Gastrocnemius medialis (tissue), 4 donors: ENCODE data around the gene PDSS1. TPM values are rescaled to one million over a fixed set of nuclear protein-coding genes. Genes with fewer than 3 reads are reported as not detected.

Source experiments
- ATAC-seq, 2 donors: fragments of 150-250 bp; one replicate each; pipeline ENCODE4 v1.9.1; 2016
- DNase-seq, 2 donors: peaks; one replicate each; pipeline ENCODE4 v3.0.0-alpha.2; 2019
- H3K27ac ChIP-seq, 4 donors: fragments of 200-600 bp; sonication (generic); 1 replicate in 1 of 4; 2 replicates in 3 of 4; pipeline ENCODE4 v1.5.1; 2016 to 2018; ENCODE audit warnings: mild to moderate bottlenecking in 2 of 4, moderate library complexity in 1 of 4
- H3K27me3 ChIP-seq, 3 donors: fragments of 200-600 bp; sonication (generic) in 2 of 3; 1 replicate in 1 of 3; 2 replicates in 2 of 3; pipeline versions ENCODE4 v1.5.1 to v1.6.0; 2016 to 2019; ENCODE audit warnings: mild to moderate bottlenecking in 1 of 3, moderate library complexity in 1 of 3
- H3K36me3 ChIP-seq, 2 donors: fragments of 200-600 bp; sonication (generic) in 1 of 2; one replicate each; pipeline ENCODE4 v1.5.1; 2017 to 2018
- H3K4me1 ChIP-seq, 2 donors: fragments of 200-600 bp; sonication (generic) in 1 of 2; one replicate each; pipeline ENCODE4 v1.5.1; 2016 to 2017; ENCODE audit warnings: mild to moderate bottlenecking in 2 of 2
- H3K4me3 ChIP-seq, 4 donors: fragments of 200-600 bp; sonication (generic) in 3 of 4; 1 replicate in 1 of 4; 2 replicates in 3 of 4; pipeline ENCODE4 v1.5.1; 2016 to 2019; ENCODE audit warnings: mild to moderate bottlenecking in 2 of 4
- H3K9me3 ChIP-seq, 3 donors: fragments of 200-600 bp; sonication (generic) in 2 of 3; 1 replicate in 1 of 3; 2 replicates in 2 of 3; pipeline ENCODE4 v1.5.1; 2016 to 2019
- POLR2A ChIP-seq, 2 donors: fragments of 450-650 bp; IDR thresholded peaks; one replicate each; pipeline ENCODE4 v1.6.1; 2017; ENCODE audit warnings: antibody characterized with exemption in 2 of 2, mild to moderate bottlenecking in 2 of 2, moderate library complexity in 2 of 2
- in situ Hi-C, 4 donors: fragments of 200-750 bp; cut with MboI; loops; one replicate each; pipeline versions ENCODE4 v1.15.0 to v1.8.0; 2017; ENCODE audit warnings: low sequenced_read_pairs in 4 of 4
- intact Hi-C: fragments of 100-400 bp; cut with DNase I; formaldehyde crosslinking; loops from one replicate; pipeline ENCODE4 v1.15.1; 2023; ENCODE audit warnings: low total_unique reads
- total RNA-seq, 4 donors: library from RNA; depleted of rRNA; stranded (reverse); fragments of >200 nt; gene quantifications; one replicate each; pipeline versions ENCODE4 v1.1.0 to v1.2.3, GENCODE V29; 2016
- TF ChIP-seq, protein P1 (sequence below), 5 experiments: fragments of 450-650 bp in 3 of 5; fragments of 200-600 bp in 2 of 5; sonication (generic) in 2 of 5; IDR thresholded peaks in 4 of 5; conservative IDR thresholded peaks in 1 of 5; 1 replicate in 4 of 5; 2 replicates in 1 of 5; pipeline ENCODE4 v1.5.1; 2016 to 2019; ENCODE audit warnings: antibody characterized with exemption in 5 of 5, mild to moderate bottlenecking in 3 of 5, moderate library complexity in 3 of 5

PDSS1 gene
- total RNA-seq, 4 donors from 2014 or later = 5.3 to 13.2 (median 8.2) TPM

DNA sequence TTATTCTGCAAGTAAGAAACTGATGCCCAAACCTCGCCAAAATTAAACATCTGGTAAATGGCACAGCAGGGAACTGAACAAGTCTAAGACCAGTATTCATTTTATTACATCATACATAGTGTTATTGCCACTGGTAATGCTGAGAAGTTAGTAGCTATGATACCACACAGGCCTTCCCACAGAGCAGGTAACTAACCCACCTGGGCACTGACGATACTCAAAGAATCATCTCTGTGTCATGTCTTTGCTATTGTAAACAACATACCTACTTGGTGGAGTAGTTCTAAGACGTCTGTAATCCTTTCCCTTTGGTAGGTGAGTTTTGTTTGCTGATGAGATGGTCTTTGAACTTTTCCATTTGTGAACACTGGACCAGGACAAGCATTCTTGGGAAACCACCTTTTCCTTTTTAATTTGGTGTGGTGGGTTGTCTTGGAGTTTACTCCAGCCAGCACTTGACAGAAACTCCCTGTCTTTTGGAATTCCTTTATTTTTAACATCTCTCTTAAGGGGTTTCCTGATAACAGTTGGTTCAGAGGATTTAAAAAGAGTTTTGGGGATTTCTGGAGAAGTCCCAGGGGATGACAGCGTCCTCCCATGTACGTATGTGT is 40.9 kb downstream of the PDSS1 start:
- intact Hi-C loops = no loop called here
- Histone ChIP-seq H3K4me1 (no peaks in the 10 kb centered on the region), H3K4me3 (no peak overlapping the region), H3K27me3 (no peaks in the 10 kb centered on the region), H3K27ac (no peak overlapping the region), H3K36me3 (peaks cover 0 to 54% of the 10 kb centered on the region in 2 donors), H3K9me3 (no peaks in the 10 kb centered on the region)
- DNase-seq = no peak
- ATAC-seq = no peak
- in situ Hi-C loops = no loop called here
- no peak for TF ChIP-seq POLR2A (IDR thresholded peaks at IDR 0.05)
- TF ChIP-seq, protein P1, sequence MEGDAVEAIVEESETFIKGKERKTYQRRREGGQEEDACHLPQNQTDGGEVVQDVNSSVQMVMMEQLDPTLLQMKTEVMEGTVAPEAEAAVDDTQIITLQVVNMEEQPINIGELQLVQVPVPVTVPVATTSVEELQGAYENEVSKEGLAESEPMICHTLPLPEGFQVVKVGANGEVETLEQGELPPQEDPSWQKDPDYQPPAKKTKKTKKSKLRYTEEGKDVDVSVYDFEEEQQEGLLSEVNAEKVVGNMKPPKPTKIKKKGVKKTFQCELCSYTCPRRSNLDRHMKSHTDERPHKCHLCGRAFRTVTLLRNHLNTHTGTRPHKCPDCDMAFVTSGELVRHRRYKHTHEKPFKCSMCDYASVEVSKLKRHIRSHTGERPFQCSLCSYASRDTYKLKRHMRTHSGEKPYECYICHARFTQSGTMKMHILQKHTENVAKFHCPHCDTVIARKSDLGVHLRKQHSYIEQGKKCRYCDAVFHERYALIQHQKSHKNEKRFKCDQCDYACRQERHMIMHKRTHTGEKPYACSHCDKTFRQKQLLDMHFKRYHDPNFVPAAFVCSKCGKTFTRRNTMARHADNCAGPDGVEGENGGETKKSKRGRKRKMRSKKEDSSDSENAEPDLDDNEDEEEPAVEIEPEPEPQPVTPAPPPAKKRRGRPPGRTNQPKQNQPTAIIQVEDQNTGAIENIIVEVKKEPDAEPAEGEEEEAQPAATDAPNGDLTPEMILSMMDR (IDR thresholded peaks at IDR 0.05 in 4 of 5, conservative IDR thresholded peaks at IDR 0.05 in 1 of 5) = no peak

DNA sequence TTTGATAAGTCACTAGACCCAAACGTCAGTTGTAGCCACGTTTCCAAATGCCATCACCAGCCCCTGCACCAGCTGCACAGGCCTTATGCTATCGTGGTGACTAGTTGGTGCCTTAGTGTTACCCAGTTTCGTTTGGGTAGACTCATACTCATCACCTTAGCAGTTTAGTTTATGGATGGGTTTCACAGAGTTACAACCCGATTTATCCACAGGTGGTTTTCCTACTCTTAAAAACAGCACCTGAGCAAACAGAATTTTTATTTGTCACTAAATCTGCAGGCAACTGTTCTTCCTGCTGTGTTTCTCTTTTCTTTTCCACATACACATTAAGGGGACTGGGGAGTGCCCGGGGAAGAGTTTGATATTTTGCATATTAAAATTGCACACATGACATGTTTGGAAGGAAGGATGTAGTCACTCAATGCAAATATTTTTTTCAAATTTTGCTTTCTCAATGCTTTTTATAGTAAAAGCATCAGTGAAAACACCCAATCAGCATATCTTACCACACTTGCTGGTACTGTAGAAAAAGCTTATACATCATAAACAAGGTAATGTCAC is 41.6 kb downstream of the PDSS1 start:
- in situ Hi-C loops = no loop called here
- TF ChIP-seq POLR2A (IDR thresholded peaks at IDR 0.05) = no peak
- TF ChIP-seq, protein P1 (IDR thresholded peaks at IDR 0.05 in 4 of 5, conservative IDR thresholded peaks at IDR 0.05 in 1 of 5) = no peak

DNA sequence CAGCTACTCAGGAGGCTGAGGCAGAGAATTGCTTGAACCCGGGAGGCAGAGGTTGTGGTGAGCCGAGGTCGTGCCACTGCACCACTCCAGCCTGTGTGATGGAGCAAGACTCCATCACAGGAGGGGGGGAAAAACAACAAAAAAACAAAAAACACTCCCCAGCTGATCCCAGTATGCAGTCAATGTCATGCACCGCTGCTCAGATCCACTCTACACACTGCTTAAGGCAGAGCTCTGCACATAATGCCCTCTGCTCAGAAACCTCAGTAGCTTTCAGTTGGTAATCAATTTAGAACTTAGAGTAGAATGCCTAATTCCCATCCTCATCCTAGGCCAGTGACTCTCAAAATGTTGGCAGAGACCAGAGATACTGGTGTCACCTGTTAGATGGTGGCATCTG is 43.9 kb downstream of the PDSS1 start:
- no peaks in the 10 kb centered on the region for H3K4me1 ChIP-seq
- in situ Hi-C loops = no loop called here
- no peak overlapping the region for H3K4me3 ChIP-seq
- DNase-seq (no peak), ATAC-seq (no peak)
- TF ChIP-seq, protein P1 (IDR thresholded peaks at IDR 0.05 in 4 of 5, conservative IDR thresholded peaks at IDR 0.05 in 1 of 5) = no peak
- no peak for TF ChIP-seq POLR2A (IDR thresholded peaks at IDR 0.05)
- peaks cover 0 to 60% of the 10 kb centered on the region in 2 donors for H3K36me3 ChIP-seq
- intact Hi-C loops = no loop called here
- no peaks in the 10 kb centered on the region for H3K9me3 ChIP-seq
- H3K27ac ChIP-seq = no peak overlapping the region
- no peaks in the 10 kb centered on the region for H3K27me3 ChIP-seq

More for the DNA sequence above, 41.6 kb downstream of the PDSS1 start:
- peaks cover 0 to 57% of the 10 kb centered on the region in 2 donors for H3K36me3 ChIP-seq
- no peak for ATAC-seq
- H3K27ac ChIP-seq = no peak overlapping the region
- H3K4me1 ChIP-seq = no peaks in the 10 kb centered on the region
- no peaks in the 10 kb centered on the region for H3K27me3 ChIP-seq
- intact Hi-C loops = no loop called here
- H3K9me3 ChIP-seq = no peaks in the 10 kb centered on the region
- no peak for DNase-seq
- no peak overlapping the region for H3K4me3 ChIP-seq

DNA sequence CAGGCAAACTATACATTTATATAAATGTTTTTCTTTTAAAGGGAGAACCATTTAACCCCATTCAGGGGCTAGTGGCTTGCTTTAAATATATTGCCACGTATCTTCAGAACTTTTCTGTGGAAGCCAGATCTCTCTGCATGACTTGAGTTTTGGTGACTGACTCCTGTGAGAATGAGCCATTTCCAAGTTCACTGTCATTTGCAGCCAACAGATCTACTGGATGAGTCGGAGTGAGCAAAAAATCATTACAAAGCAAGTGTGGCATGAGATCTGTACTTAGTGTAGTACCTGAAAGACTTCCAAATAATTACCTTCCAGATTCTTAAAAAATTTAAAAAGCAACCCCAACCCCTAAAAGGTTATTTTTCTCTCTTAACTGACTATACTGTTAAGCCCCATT is 45.6 kb downstream of the PDSS1 start:
- TF ChIP-seq, protein P1 (IDR thresholded peaks at IDR 0.05 in 4 of 5, conservative IDR thresholded peaks at IDR 0.05 in 1 of 5) = no peak
- no peak for TF ChIP-seq POLR2A (IDR thresholded peaks at IDR 0.05)
- Histone ChIP-seq H3K27me3 (no peaks in the 10 kb centered on the region), H3K4me3 (no peak overlapping the region), H3K4me1 (no peaks in the 10 kb centered on the region), H3K27ac (no peak overlapping the region), H3K9me3 (no peaks in the 10 kb centered on the region), H3K36me3 (peaks cover 0 to 56% of the 10 kb centered on the region in 2 donors)
- ATAC-seq (no peak), DNase-seq (no peak)
- intact Hi-C loops = no loop called here
- in situ Hi-C loops = no loop called here
